Measurements from ENCODE around the gene MORN5.

- no peak for TF ChIP-seq DPF2 (IDR thresholded peaks at IDR 0.05)
- TF ChIP-seq SAP30 (IDR thresholded peaks at IDR 0.05; ENCODE audit: borderline replicate concordance, insufficient read depth, low read depth, low read length, poor library complexity, severe bottlenecking), result no peak
- no peak for TF ChIP-seq FOXA3 (CRISPR knock-in tag; conservative IDR thresholded peaks at IDR 0.05 in 1 of 2, IDR thresholded peaks at IDR 0.05 in 1 of 2)
- TF ChIP-seq ZBTB8A (IDR thresholded peaks at IDR 0.05; ENCODE audit: partially characterized antibody), result no peak
- no peak for TF ChIP-seq RAD51 (IDR thresholded peaks at IDR 0.05; ENCODE audit: borderline replicate concordance, low read depth)
- no peak for TF ChIP-seq CREB1 (IDR thresholded peaks at IDR 0.05)
- no peak for TF ChIP-seq CREB1 (CRISPR knock-in tag; IDR thresholded peaks at IDR 0.05)
- no peak for TF ChIP-seq RNF219 (CRISPR knock-in tag; IDR thresholded peaks at IDR 0.05)
- TF ChIP-seq ATF3 (IDR thresholded peaks at IDR 0.05), result no peak
- no peak for TF ChIP-seq ATF3 (CRISPR knock-in tag; conservative IDR thresholded peaks at IDR 0.05)
Measured at GRCh38 chr9:122197426-122197825, 37.7 kb downstream of the MORN5 start.

Data from K562 (cell line).